Fibroblast of lung (primary cell): Measurements from ENCODE around the gene NUBPL. TPM values are rescaled to one million over a fixed set of nuclear protein-coding genes. Genes with fewer than 3 reads are reported as not detected.
"Not testable (repeated sequence)": the region's sequence is repeated elsewhere in the genome, so short reads cannot be mapped to it uniquely, and the experiment has no call there.

Source experiments
- DNase-seq, 2 donors: peaks; one replicate each; pipeline versions ENCODE4 v3.0.0 to v3.0.0-alpha.2; 2010; ENCODE audit warnings: low read depth in 2 of 2
- H2AFZ ChIP-seq: 2 replicates; pipeline ENCODE4 v1.5.1; 2012; ENCODE audit warnings: low read length, control low read depth, inconsistent platforms
- H3K27ac ChIP-seq: 2 replicates; pipeline ENCODE4 v1.5.1; 2011; ENCODE audit warnings: low read length, control low read depth; ENCODE audit not compliant: insufficient read depth
- H3K27me3 ChIP-seq: 2 replicates; pipeline ENCODE4 v1.5.1; 2011; ENCODE audit warnings: mild to moderate bottlenecking, low read length; ENCODE audit not compliant: control insufficient read depth, insufficient read depth
- H3K36me3 ChIP-seq: 2 replicates; pipeline ENCODE4 v1.5.1; 2011; ENCODE audit warnings: low read length; ENCODE audit not compliant: control insufficient read depth, insufficient read depth
- H3K4me1 ChIP-seq: 2 replicates; pipeline ENCODE4 v1.5.1; 2011; ENCODE audit warnings: low read length; ENCODE audit not compliant: control insufficient read depth, insufficient read depth; ENCODE audit errors: extremely low read depth
- H3K4me2 ChIP-seq: 2 replicates; pipeline ENCODE4 v1.5.1; 2011; ENCODE audit warnings: low read length, control low read depth; ENCODE audit not compliant: insufficient read depth; ENCODE audit errors: extremely low read depth
- H3K4me3 ChIP-seq, 4 experiments: fragments of 200-600 bp in 1 of 4; sonication (generic) in 1 of 4; replicated peaks in 1 of 4; 2 replicates each; pipeline ENCODE4 v1.5.1; 2011 to 2016; ENCODE audit warnings: low read length in 4 of 4, low read depth in 3 of 4, mild to moderate bottlenecking in 3 of 4, control low read depth in 2 of 4, inconsistent platforms in 1 of 4, mixed read lengths in 1 of 4; ENCODE audit not compliant: insufficient read depth in 1 of 4; ENCODE audit errors: control extremely low read depth in 1 of 4
- H3K79me2 ChIP-seq: 2 replicates; pipeline ENCODE4 v1.5.1; 2012; ENCODE audit warnings: mild to moderate bottlenecking, low read length, inconsistent platforms; ENCODE audit not compliant: control insufficient read depth, insufficient read depth
- H3K9ac ChIP-seq: 2 replicates; pipeline ENCODE4 v1.5.1; 2011; ENCODE audit warnings: mild to moderate bottlenecking, low read length, control low read depth; ENCODE audit not compliant: insufficient read depth
- H3K9me3 ChIP-seq: 2 replicates; pipeline ENCODE4 v1.5.1; 2012; ENCODE audit warnings: low read depth, low read length; ENCODE audit not compliant: control insufficient read depth, insufficient read depth
- H4K20me1 ChIP-seq: 2 replicates; pipeline ENCODE4 v1.5.1; 2011; ENCODE audit warnings: low read length; ENCODE audit not compliant: control insufficient read depth, insufficient read depth; ENCODE audit errors: extremely low read depth
- EZH2 ChIP-seq: IDR thresholded peaks from 2 replicates; pipeline ENCODE4 v1.5.1; 2012; ENCODE audit warnings: low read length, control low read depth, mild to moderate bottlenecking; ENCODE audit errors: missing control alignments
- polyA plus RNA-seq, 2 donors: library from polyadenylated mRNA; depleted of rRNA in 1 of 2; stranded (reverse) in 1 of 2; unstranded in 1 of 2; fragments of >200 nt; gene quantifications; 2 replicates each; pipeline ENCODE4 v1.2.1, GENCODE V29; 2011 to 2012; ENCODE audit warnings: missing spikeins in 1 of 2
- total RNA-seq: library from RNA; depleted of rRNA; stranded (reverse); fragments of >200 nt; gene quantifications from 2 replicates; pipeline ENCODE4 v1.2.1, GENCODE V29; 2014
- TF ChIP-seq, protein P1 (sequence below), 2 donors: IDR thresholded peaks in 1 of 2; conservative IDR thresholded peaks in 1 of 2; 1 replicate in 1 of 2; 2 replicates in 1 of 2; pipeline ENCODE4 v1.5.1; 2011 to 2012; ENCODE audit warnings: low read length in 2 of 2, control low read depth in 1 of 2, inconsistent platforms in 1 of 2, low read depth in 1 of 2, mild to moderate bottlenecking in 1 of 2

Gene NUBPL
- total and polyA plus RNA-seq, 2 donors (not counting 1 experiment from before 2014, with no cell fraction given): 9.0 to 10.7 TPM

DNA sequence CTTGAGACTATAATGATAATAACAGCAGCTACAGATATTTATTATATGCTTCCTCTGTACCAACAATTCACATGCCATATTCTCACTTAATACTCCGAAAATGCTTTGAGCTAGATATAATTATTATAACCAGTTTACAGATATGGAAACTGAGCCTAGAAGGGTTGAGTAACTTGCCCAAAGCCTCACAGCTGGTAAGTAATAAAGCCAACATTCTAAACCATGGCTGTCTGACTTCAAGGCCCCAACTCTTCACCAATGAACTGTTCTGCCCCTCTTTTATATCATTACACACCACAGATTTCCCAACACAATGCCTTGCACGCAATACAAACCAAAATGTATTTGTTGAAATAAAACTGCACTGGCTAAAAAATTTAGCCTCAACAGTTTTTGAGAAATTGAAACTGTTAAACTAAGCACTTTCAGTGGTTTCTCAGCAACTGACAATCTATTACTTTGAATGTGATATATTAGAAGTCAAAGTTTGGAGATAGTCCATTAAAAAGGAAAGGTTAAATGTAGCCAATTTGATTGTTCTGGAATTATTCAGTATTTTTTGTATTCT is 293.4 kb downstream of the NUBPL start:
- DNase-seq: no peak
- Histone ChIP-seq H3K27ac (no peak overlapping the region), H3K9me3 (no peaks in the 10 kb centered on the region), H3K4me3 (no peak overlapping the region), H2AFZ (no peak overlapping the region), H4K20me1 (no peaks in the 10 kb centered on the region), H3K4me2 (no peak overlapping the region), H3K79me2 (no peaks in the 10 kb centered on the region), H3K36me3 (no peaks in the 10 kb centered on the region), H3K27me3 (no peaks in the 10 kb centered on the region), H3K9ac (no peak overlapping the region), H3K4me1 (no peaks in the 10 kb centered on the region)
- TF ChIP-seq, protein P1, sequence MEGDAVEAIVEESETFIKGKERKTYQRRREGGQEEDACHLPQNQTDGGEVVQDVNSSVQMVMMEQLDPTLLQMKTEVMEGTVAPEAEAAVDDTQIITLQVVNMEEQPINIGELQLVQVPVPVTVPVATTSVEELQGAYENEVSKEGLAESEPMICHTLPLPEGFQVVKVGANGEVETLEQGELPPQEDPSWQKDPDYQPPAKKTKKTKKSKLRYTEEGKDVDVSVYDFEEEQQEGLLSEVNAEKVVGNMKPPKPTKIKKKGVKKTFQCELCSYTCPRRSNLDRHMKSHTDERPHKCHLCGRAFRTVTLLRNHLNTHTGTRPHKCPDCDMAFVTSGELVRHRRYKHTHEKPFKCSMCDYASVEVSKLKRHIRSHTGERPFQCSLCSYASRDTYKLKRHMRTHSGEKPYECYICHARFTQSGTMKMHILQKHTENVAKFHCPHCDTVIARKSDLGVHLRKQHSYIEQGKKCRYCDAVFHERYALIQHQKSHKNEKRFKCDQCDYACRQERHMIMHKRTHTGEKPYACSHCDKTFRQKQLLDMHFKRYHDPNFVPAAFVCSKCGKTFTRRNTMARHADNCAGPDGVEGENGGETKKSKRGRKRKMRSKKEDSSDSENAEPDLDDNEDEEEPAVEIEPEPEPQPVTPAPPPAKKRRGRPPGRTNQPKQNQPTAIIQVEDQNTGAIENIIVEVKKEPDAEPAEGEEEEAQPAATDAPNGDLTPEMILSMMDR (conservative IDR thresholded peaks at IDR 0.05 in 1 of 2, IDR thresholded peaks at IDR 0.05 in 1 of 2; ENCODE audit: low read depth in 1 of 2, low read length in 2 of 2): no peak
- no peak for TF ChIP-seq EZH2

DNA sequence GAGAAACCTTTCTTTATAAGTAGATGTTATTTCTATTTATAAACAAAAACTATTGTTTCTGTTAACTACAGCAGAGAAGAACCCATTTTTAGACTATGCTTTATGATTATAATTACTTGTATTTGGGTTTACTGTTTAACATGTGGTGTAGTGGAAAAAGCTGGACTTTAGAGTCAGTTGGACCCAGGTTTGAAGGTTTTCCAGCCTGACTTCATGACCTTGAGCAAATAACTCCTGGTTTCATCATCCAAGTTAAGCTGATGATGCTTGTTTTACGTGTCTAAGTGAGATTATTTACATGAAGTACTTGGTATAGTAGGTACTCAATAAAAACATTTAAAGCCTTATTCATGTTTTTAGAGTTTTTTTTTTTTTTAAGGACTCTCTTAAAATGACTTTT is 294.1 kb downstream of the NUBPL start:
- Histone ChIP-seq H3K4me1 (no peaks in the 10 kb centered on the region), H3K4me2 (no peak overlapping the region), H3K9ac (no peak overlapping the region), H3K27ac (no peak overlapping the region), H3K4me3 (no peak overlapping the region), H3K9me3 (no peaks in the 10 kb centered on the region), H3K79me2 (no peaks in the 10 kb centered on the region), H3K36me3 (no peaks in the 10 kb centered on the region), H2AFZ (no peak overlapping the region), H4K20me1 (no peaks in the 10 kb centered on the region), H3K27me3 (no peaks in the 10 kb centered on the region)
- no peak for DNase-seq
- no peak for TF ChIP-seq EZH2
- TF ChIP-seq, protein P1 (conservative IDR thresholded peaks at IDR 0.05 in 1 of 2, IDR thresholded peaks at IDR 0.05 in 1 of 2; ENCODE audit: low read depth in 1 of 2, low read length in 2 of 2): no peak

DNA sequence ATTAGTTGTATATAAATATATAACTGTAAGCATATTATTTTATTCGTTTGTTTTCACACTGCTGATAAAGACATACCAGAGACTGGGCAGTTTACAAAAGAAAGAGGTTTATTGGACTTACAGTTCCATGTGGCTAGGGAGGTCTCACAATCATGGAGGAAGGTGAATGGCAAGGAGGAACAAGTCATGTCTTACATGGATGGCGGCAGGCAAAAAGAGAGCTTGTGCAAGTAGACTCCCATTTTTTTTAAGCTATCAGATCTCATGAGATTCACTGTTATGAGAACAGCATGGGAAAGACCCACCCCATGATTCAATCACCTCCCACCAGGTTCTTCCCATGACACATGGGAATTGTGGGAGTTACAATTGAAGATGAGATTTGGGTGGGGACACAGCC is 294.8 kb downstream of the NUBPL start:
- H3K4me2 ChIP-seq, H4K20me1 ChIP-seq, H3K27me3 ChIP-seq, H3K4me1 ChIP-seq, H3K4me3 ChIP-seq, H3K27ac ChIP-seq, H3K79me2 ChIP-seq, H2AFZ ChIP-seq, H3K9me3 ChIP-seq, H3K36me3 ChIP-seq, DNase-seq, H3K9ac ChIP-seq: not testable (repeated sequence)
